Mesodermal cell (in vitro differentiated cells): ENCODE data around the gene DYNC2I2.

Experiments used
- H3K27ac ChIP-seq: 2 replicates; pipeline ENCODE4 v1.7.0; 2013; ENCODE audit warnings: mild to moderate bottlenecking, low read depth, low read length, moderate library complexity; ENCODE audit not compliant: severe bottlenecking
- H3K36me3 ChIP-seq: 2 replicates; pipeline ENCODE4 v1.7.1; 2013; ENCODE audit warnings: mild to moderate bottlenecking, low read length, moderate library complexity; ENCODE audit not compliant: control insufficient read depth, insufficient read depth
- H3K4me1 ChIP-seq: one replicate; pipeline ENCODE4 v1.7.1; 2013; ENCODE audit warnings: mild to moderate bottlenecking, low read length; ENCODE audit not compliant: insufficient read depth, control insufficient read depth, poor library complexity, severe bottlenecking
- H3K4me3 ChIP-seq: 2 replicates; pipeline ENCODE4 v1.7.0; 2013; ENCODE audit warnings: low read length, control low read depth, mild to moderate bottlenecking; ENCODE audit not compliant: insufficient read depth, poor library complexity, severe bottlenecking; ENCODE audit errors: extremely low read depth
- H3K9me3 ChIP-seq: 2 replicates; pipeline ENCODE4 v1.7.1; 2013; ENCODE audit warnings: mild to moderate bottlenecking, low read length, moderate library complexity; ENCODE audit not compliant: control insufficient read depth
- WGBS, 2 experiments: methylation state at CpG; one replicate each; pipeline ENCODE4 v1.1.5; 2013; ENCODE audit warnings: missing lambda C conversion rate in 2 of 2; ENCODE audit not compliant: insufficient coverage in 2 of 2; 5-methylcytosine and 5-hydroxymethylcytosine counted together

DYNC2I2 gene

GRCh38 chr9:128611600-128612394 is 44.9 kb downstream of the DYNC2I2 start:
- H3K27ac ChIP-seq: no peak overlapping the region
- no peaks in the 10 kb centered on the region for H3K9me3 ChIP-seq
- no peak overlapping the region for H3K4me3 ChIP-seq
- no peaks in the 10 kb centered on the region for H3K4me1 ChIP-seq
- WGBS, 2 experiments: 95% methylated on average over 7 to 8 of the region's 12 CpGs
- H3K36me3 ChIP-seq: peaks cover 98% of the 10 kb centered on the region

GRCh38 chr9:128610897-128611296 is 45.8 kb downstream of the DYNC2I2 start:
- H3K36me3 ChIP-seq: peaks cover 98% of the 10 kb centered on the region

DNA sequence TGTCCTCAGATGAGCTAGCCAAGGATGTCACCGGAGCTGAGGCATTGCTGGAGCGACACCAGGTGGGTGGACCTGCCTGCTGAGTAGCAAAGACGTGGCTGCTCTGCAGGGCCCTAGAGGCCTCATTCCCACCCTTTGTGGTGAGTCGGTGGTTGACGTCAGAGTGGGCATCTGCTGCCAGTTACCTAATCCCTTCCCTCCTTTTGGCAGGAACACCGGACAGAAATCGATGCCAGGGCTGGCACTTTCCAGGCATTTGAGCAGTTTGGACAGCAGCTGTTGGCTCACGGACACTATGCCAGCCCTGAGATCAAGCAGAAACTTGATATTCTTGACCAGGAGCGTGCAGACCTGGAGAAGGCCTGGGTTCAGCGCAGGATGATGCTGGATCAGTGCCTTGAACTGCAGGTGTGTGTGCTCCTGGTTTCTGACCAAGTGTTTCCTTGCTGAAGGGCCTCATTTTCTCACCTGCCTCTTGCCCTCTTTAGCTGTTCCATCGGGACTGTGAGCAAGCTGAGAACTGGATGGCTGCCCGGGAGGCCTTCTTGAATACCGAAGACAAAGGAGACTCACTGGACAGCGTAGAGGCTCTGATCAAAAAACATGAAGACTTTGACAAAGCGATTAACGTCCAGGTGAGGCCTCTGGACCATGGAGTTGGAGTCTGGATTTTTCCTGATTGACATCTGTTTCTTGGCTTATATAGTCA is 48.9 kb downstream of the DYNC2I2 start:
- Histone ChIP-seq H3K9me3 (no peaks in the 10 kb centered on the region), H3K4me1 (no peaks in the 10 kb centered on the region), H3K4me3 (no peak overlapping the region), H3K27ac (no peak overlapping the region), H3K36me3 (peaks cover 94% of the 10 kb centered on the region)
- WGBS, 2 experiments: 91 to 94% methylated on average over 14 to 16 of the region's 16 CpGs

More at GRCh38 chr9:128610897-128611296, 45.8 kb downstream of the DYNC2I2 start:
- Histone ChIP-seq H3K9me3 (no peaks in the 10 kb centered on the region), H3K4me3 (no peak overlapping the region), H3K27ac (no peak overlapping the region), H3K4me1 (no peaks in the 10 kb centered on the region)
- WGBS, 2 experiments: 100% methylated on average over 3 of the region's 3 CpGs; no CpG with 5 or more reads in 1 of the 2 experiments

- H3K36me3 ChIP-seq: peaks cover 93% of the 10 kb centered on the region
- no peaks in the 10 kb centered on the region for H3K9me3 ChIP-seq
- 94 to 100% methylated on average over 3 to 8 of the region's 8 CpGs for WGBS, 2 experiments
- H3K4me3 ChIP-seq: no peak overlapping the region
- H3K4me1 ChIP-seq: no peaks in the 10 kb centered on the region
- no peak overlapping the region for H3K27ac ChIP-seq
Observed at GRCh38 chr9:128603697-128604096, 53.0 kb downstream of the DYNC2I2 start.

GRCh38 chr9:128600099-128600498 is 56.5 kb downstream of the DYNC2I2 start:
- Histone ChIP-seq H3K36me3 (peaks cover 95% of the 10 kb centered on the region), H3K4me3 (no peak overlapping the region), H3K4me1 (no peaks in the 10 kb centered on the region), H3K9me3 (no peaks in the 10 kb centered on the region), H3K27ac (no peak overlapping the region)
- WGBS, 2 experiments: 100% methylated on average over 3 of the region's 4 CpGs

DNA sequence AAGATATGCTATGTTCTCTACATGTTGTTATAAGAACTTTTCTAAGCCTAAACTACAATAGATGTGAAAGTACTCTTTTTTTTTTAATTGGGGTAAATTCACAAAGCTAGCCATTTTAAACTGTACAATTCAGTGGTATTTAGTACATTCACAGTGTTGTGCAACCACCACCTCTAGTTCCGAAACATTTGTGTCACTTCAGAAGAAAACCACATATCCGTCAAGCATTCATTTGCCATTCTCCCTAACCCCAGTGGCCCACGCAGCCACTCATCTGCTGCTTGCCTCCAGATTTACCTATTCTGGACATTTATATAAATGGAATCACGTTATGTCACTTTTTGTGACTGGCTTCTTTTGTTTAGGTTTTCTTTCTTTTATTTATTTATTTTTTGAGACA is 61.2 kb downstream of the DYNC2I2 start:
- no peaks in the 10 kb centered on the region for H3K9me3 ChIP-seq
- H3K27ac ChIP-seq: no peak overlapping the region
- H3K4me3 ChIP-seq: no peak overlapping the region
- WGBS, 2 experiments: 100% methylated on average over 3 of the region's 4 CpGs; no CpG with 5 or more reads in 1 of the 2 experiments
- H3K4me1 ChIP-seq: no peaks in the 10 kb centered on the region
- H3K36me3 ChIP-seq: peaks cover 98% of the 10 kb centered on the region

DNA sequence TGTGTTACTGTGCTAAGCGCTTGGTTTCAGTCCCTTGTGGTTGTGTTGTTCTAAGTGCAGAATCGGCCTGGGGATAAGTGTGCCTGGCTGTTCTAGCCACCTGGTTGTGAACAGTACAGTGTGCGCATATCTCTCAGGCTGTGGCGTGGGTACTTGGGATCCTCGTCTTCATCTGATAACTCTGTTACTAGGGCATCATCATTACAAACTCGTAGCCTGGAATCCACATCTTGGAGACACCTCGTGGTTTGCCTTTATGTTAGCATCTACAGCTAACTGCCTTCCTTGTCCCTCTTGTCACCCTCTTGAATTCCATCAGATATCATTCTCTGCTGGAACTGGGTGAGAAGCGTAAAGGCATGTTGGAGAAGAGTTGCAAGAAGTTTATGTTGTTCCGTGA is 62.8 kb downstream of the DYNC2I2 start:
- WGBS, 2 experiments: 90 to 97% methylated on average over 7 of the region's 9 CpGs
- no peaks in the 10 kb centered on the region for H3K9me3 ChIP-seq
- peaks cover 96% of the 10 kb centered on the region for H3K36me3 ChIP-seq
- no peak overlapping the region for H3K4me3 ChIP-seq
- no peak overlapping the region for H3K27ac ChIP-seq
- H3K4me1 ChIP-seq: no peaks in the 10 kb centered on the region

DNA sequence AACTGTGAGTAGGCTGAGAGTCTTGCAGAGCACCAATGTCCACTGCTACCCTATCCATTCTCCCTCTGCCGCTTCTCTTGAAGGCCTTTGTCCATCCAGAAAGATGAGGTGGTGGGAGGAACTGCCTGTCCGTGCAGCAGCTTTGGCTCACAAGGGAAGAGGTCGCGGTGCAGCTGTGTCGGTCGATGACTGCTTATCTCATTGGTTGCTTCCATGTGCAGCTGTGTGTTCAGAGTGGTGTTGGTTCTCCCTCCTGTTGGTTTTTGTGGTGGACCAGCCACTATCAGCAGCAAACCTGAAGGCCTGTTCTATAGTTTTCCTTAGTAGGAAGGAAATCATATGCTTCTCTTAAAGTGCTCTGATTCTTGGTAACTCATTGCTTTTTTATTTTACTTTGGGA is 63.6 kb downstream of the DYNC2I2 start:
- H3K9me3 ChIP-seq: no peaks in the 10 kb centered on the region
- 94 to 100% methylated on average over 5 to 6 of the region's 6 CpGs for WGBS, 2 experiments
- H3K27ac ChIP-seq: no peak overlapping the region
- no peaks in the 10 kb centered on the region for H3K4me1 ChIP-seq
- no peak overlapping the region for H3K4me3 ChIP-seq
- H3K36me3 ChIP-seq: peaks cover 96% of the 10 kb centered on the region

GRCh38 chr9:128588581-128589233 is 67.9 kb downstream of the DYNC2I2 start:
- 90 to 95% methylated on average over 4 to 6 of the region's 11 CpGs for WGBS, 2 experiments
- Histone ChIP-seq H3K4me1 (no peaks in the 10 kb centered on the region), H3K9me3 (no peaks in the 10 kb centered on the region), H3K4me3 (no peak overlapping the region), H3K36me3 (peaks cover 96% of the 10 kb centered on the region), H3K27ac (no peak overlapping the region)

GRCh38 chr9:128587453-128587852 is 69.2 kb downstream of the DYNC2I2 start:
- Histone ChIP-seq H3K27ac (no peak overlapping the region), H3K9me3 (no peaks in the 10 kb centered on the region), H3K4me1 (no peaks in the 10 kb centered on the region), H3K36me3 (peaks cover 98% of the 10 kb centered on the region), H3K4me3 (no peak overlapping the region)
- 83 to 84% methylated on average over 5 to 6 of the region's 6 CpGs for WGBS, 2 experiments
